K562 (cell line): ENCODE data around the gene CLEC10A. TPM values are rescaled to one million over a fixed set of nuclear protein-coding genes. Genes with fewer than 3 reads are reported as not detected.
A peak's percentile ranks its signal among the peaks of the same experiment; 100 is the strongest.

Experiments used
- ATAC-seq: fragments of 200-7000 bp; cut with Tn5 transposase; 3 replicates; pipeline ENCODE4 v1.9.1; 2020; ENCODE audit warnings: moderate library complexity
- BruUV-seq: library from RNA; stranded (reverse); fragments of 400-500 nt; replicated peaks from 2 replicates; lab custom pipeline; 2021; lab: Mats Ljungman, UMichigan
- CTCF ChIA-PET: fragments of 300-600 bp; formaldehyde crosslinking; extraction: SDS; loops from one replicate; lab custom pipeline; 2021; ENCODE audit warnings: low intra/inter-chr PET ratio; lab: Yijun Ruan, JAX
- POLR2A ChIA-PET: fragments of 300-600, 350-650 bp; sonication (Branson Sonifier 250); formaldehyde crosslinking; extraction: SDS; loops from one replicate; lab custom pipeline; 2021; ENCODE audit warnings: antibody characterized with exemption, inconsistent platforms; lab: Yijun Ruan, JAX
- DNase-seq, 4 experiments: peaks; one replicate each; pipeline versions ENCODE4 v3.0.0 to v3.0.0-alpha.2; 2011 to 2018; ENCODE audit warnings: low spot score in 3 of 4, mixed read lengths in 3 of 4; ENCODE audit errors: extremely low read depth in 1 of 4
- FAIRE-seq: peaks from 2 replicates; lab custom pipeline; 2011; peaks lifted over from hg19 to GRCh38; lab: Jason Lieb, UNC
- H2AFZ ChIP-seq: 2 replicates; pipeline ENCODE4 v1.6.0; 2011; ENCODE audit warnings: low read depth, low read length, control low read depth, inconsistent platforms
- H3K27ac ChIP-seq: fragments of 200-600 bp; 3 replicates; pipeline ENCODE4 v1.8.0; 2011; ENCODE audit warnings: low read depth, mild to moderate bottlenecking, control low read depth, inconsistent platforms, low read length, moderate library complexity, mixed read lengths; ENCODE audit errors: extremely low read depth
- H3K27me3 ChIP-seq, 2 experiments: fragments of 300-600 bp in 1 of 2; 2 replicates in 1 of 2; 3 replicates in 1 of 2; pipeline versions ENCODE4 v1.6.0 to v1.8.0; 2011; ENCODE audit warnings: inconsistent platforms in 2 of 2, low read length in 2 of 2, mild to moderate bottlenecking in 1 of 2, mixed read lengths in 1 of 2, moderate library complexity in 1 of 2; ENCODE audit not compliant: control insufficient read depth in 2 of 2, insufficient read depth in 2 of 2
- H3K36me3 ChIP-seq: fragments of 300-600 bp; 3 replicates; pipeline ENCODE4 v1.8.0; 2011; ENCODE audit warnings: mild to moderate bottlenecking, low read length, inconsistent platforms; ENCODE audit not compliant: control insufficient read depth, insufficient read depth
- H3K4me1 ChIP-seq, 2 experiments: fragments of 200-600 bp in 1 of 2; replicated peaks in 1 of 2; 2 replicates in 1 of 2; 3 replicates in 1 of 2; pipeline versions ENCODE4 v1.5.1 to v1.8.0; 2011; ENCODE audit warnings: inconsistent platforms in 2 of 2, low read length in 2 of 2, mild to moderate bottlenecking in 1 of 2, mixed read lengths in 1 of 2, moderate library complexity in 1 of 2; ENCODE audit not compliant: control insufficient read depth in 2 of 2, insufficient read depth in 2 of 2
- H3K4me2 ChIP-seq: 2 replicates; pipeline ENCODE4 v1.6.1; 2011; ENCODE audit warnings: low read length, control low read depth, inconsistent platforms, mixed read lengths; ENCODE audit not compliant: insufficient read depth
- H3K4me3 ChIP-seq: fragments of 200-600 bp; sonication (generic), shearing (Covaris generic); 2 replicates; pipeline ENCODE4 v1.5.1; 2016; ENCODE audit warnings: control low read depth, inconsistent platforms
- H3K79me2 ChIP-seq: fragments of 200-600 bp; 3 replicates; pipeline ENCODE4 v1.8.0; 2011; ENCODE audit warnings: low read length, inconsistent platforms; ENCODE audit not compliant: control insufficient read depth, insufficient read depth
- H3K9ac ChIP-seq, 2 experiments: 2 replicates each; pipeline versions ENCODE4 v1.6.0 to v1.6.1; 2011; ENCODE audit warnings: low read depth in 2 of 2, low read length in 2 of 2, control low read depth in 1 of 2, inconsistent platforms in 1 of 2, mild to moderate bottlenecking in 1 of 2, mixed read lengths in 1 of 2; ENCODE audit not compliant: insufficient read depth in 1 of 2
- H3K9me1 ChIP-seq: one replicate; pipeline ENCODE4 v1.6.0; 2011; ENCODE audit warnings: inconsistent platforms, mild to moderate bottlenecking, low read length, moderate library complexity; ENCODE audit not compliant: control insufficient read depth, insufficient read depth
- H3K9me3 ChIP-seq: replicated peaks from 2 replicates; pipeline ENCODE4 v1.5.1; 2011; ENCODE audit warnings: low read depth, low read length, inconsistent platforms; ENCODE audit not compliant: control insufficient read depth, insufficient read depth
- H4K20me1 ChIP-seq: replicated peaks from 2 replicates; pipeline ENCODE4 v1.6.1; 2011; ENCODE audit warnings: low read length, inconsistent platforms, mixed read lengths; ENCODE audit not compliant: control insufficient read depth, insufficient read depth
- KAT7 ChIP-seq: sonication (generic); formaldehyde crosslinking; IDR thresholded peaks from 2 replicates; pipeline ENCODE4 v1.8.0; 2022; ENCODE audit warnings: missing genetic modification reagents, mild to moderate bottlenecking, borderline replicate concordance
- ZNF121 ChIP-seq: sonication (generic); formaldehyde crosslinking; conservative IDR thresholded peaks from 2 replicates; pipeline ENCODE4 v1.8.0; 2022; ENCODE audit warnings: missing genetic modification reagents
- WGBS: fragments of 100-300 bp; shearing (Covaris generic); methylation state at CpG from one replicate; pipeline ENCODE4 v1.1.6; 2016; ENCODE audit warnings: low coverage, mixed read lengths; ENCODE audit not compliant: insufficient coverage; ENCODE audit errors: missing lambda C conversion rate; 5-methylcytosine and 5-hydroxymethylcytosine counted together
- in situ Hi-C: fragments of 300-500 bp; cut with MboI; formaldehyde crosslinking; loops from 4 replicates; pipeline ENCODE4 v1.15.0; 2018; ENCODE audit warnings: inconsistent platforms, mixed read lengths
- intact Hi-C: fragments of 100-400 bp; cut with micrococcal nuclease; formaldehyde crosslinking; loops from 2 replicates; pipeline ENCODE4 v1.14.2; 2022
- polyA plus RNA-seq, 8 experiments: library from polyadenylated mRNA; depleted of rRNA in 4 of 8; stranded (reverse) in 5 of 8; unstranded in 3 of 8; fragments of >200 nt; fragmentation: Nextera tagmentation in 2 of 8; fragmentation: Illumina TruSeq in 1 of 8; extraction: Ambion mirVana in 2 of 8; extraction: Trizol in 1 of 8; gene quantifications; 2 replicates each; pipeline versions ENCODE4 v1.2.1 to v1.2.3, GENCODE V29; 2011 to 2014; ENCODE audit warnings: inconsistent platforms in 1 of 8, missing spikeins in 1 of 8
- total RNA-seq, 7 experiments: library from RNA; depleted of rRNA in 6 of 7; stranded (reverse); fragments of >200 nt in 6 of 7; fragmentation: Illumina TruSeq in 2 of 7; extraction: Trizol in 2 of 7; gene quantifications; 2 replicates each; pipeline versions ENCODE4 v1.2.1 to v1.2.3, GENCODE V29; 2011 to 2021; ENCODE audit warnings: low replicate concordance in 1 of 7
- TF ChIP-seq, protein P1 (sequence below): sonication (generic); formaldehyde crosslinking; IDR thresholded peaks from 2 replicates; pipeline ENCODE4 v1.8.0; 2022; ENCODE audit warnings: missing genetic modification reagents, mild to moderate bottlenecking, moderate library complexity, borderline replicate concordance
- TF ChIP-seq, protein P2 (sequence below): conservative IDR thresholded peaks from 2 replicates; pipeline ENCODE4 v1.6.1; 2011; ENCODE audit warnings: low read depth, mild to moderate bottlenecking, low read length; ENCODE audit not compliant: control insufficient read depth

CLEC10A gene
- total and polyA plus RNA-seq, 9 of the 15 experiments (the other 6 are each of a cell fraction or from before 2014, with no cell fraction given): 0.04 to 0.11 (median 0.05) TPM; not detected in 6

DNA sequence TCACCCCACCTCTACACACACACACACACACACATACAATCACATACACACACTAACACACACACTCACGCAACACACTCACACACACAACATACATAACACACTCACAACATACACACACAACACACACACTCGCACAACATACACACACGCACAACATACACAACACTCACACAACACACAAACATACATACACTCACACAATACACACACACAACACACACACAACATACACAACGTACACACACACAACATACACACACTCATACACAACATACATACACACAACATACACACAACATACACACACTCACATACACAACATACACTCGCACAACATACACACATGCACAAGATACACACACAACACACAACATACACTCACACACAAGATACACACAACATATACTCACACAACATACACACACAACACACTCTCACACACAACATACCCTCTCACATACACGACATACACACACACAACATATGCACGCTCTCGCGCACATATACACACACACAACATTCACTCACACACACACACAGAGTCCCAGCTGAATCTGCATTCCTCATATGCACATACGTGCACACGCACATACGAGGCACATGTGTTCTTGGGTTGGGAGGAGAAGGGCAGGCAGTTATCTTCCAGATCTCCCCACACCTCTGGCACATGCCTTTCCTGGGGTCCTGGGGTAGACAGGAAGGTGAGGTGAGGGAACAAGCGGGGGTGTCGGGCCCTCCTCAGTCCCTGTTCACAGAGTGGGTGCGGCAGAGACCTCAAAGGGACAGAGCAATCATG lies 33.4 kb upstream of the CLEC10A start (continued):
- TF ChIP-seq, protein P1, sequence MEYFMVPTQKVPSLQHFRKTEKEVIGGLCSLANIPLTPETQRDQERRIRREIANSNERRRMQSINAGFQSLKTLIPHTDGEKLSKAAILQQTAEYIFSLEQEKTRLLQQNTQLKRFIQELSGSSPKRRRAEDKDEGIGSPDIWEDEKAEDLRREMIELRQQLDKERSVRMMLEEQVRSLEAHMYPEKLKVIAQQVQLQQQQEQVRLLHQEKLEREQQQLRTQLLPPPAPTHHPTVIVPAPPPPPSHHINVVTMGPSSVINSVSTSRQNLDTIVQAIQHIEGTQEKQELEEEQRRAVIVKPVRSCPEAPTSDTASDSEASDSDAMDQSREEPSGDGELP (CRISPR knock-in tag): no peak

DNA sequence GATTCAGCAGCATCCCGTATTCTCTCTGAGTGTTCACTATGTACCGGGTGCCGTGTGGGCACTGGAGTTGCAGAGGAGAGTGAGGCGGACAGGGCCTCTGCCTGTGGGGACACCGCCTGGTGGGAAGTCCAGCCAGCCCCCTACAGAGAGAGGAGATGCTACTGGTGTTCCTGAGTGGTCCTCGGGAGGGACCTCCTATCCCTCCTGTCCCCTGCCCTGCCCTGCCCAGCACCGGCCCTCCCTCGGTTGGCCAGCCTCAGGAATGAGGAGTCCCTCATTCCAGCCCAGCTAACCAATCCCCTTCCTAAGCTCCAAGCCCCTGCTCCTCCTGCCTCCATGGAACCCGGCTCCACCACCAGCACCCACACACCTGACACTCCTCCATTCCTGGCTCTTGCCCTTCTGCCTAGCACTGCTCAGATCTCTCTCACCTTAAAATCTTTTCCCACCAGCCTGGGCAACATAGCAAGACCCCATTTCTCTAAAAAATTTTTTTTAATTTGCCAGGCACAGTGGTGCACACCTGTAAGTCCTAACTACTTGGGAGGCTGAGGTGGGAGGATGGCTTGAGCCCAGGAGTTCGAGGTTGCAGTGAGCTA lies 32.6 kb upstream of the CLEC10A start:
- no peaks in the 10 kb centered on the region for H3K79me2 ChIP-seq
- no peak overlapping the region for H3K9ac ChIP-seq
- no peaks in the 10 kb centered on the region; a peak in 1 of 5 replicates for H3K4me1 ChIP-seq
- no peaks in the 10 kb centered on the region for H3K9me3 ChIP-seq
- DNase-seq: no peak
- no peaks in the 10 kb centered on the region for H3K36me3 ChIP-seq
- TF ChIP-seq, protein P2, sequence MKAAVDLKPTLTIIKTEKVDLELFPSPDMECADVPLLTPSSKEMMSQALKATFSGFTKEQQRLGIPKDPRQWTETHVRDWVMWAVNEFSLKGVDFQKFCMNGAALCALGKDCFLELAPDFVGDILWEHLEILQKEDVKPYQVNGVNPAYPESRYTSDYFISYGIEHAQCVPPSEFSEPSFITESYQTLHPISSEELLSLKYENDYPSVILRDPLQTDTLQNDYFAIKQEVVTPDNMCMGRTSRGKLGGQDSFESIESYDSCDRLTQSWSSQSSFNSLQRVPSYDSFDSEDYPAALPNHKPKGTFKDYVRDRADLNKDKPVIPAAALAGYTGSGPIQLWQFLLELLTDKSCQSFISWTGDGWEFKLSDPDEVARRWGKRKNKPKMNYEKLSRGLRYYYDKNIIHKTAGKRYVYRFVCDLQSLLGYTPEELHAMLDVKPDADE: no peak
- TF ChIP-seq KAT7 (CRISPR knock-in tag) (no peak), ZNF121 (CRISPR knock-in tag) (peak; percentile 98)
- no TSS peak for BruUV-seq
- no peak overlapping the region for H2AFZ ChIP-seq
- intact Hi-C loops: no loop called here
- CTCF ChIA-PET: no interaction called here
- no peak overlapping the region for H3K4me3 ChIP-seq
- H3K4me2 ChIP-seq: no peak overlapping the region
- 12% methylated on average over 8 of the region's 10 CpGs for WGBS
- ATAC-seq: no peak
- in situ Hi-C loops: no loop called here
- POLR2A ChIA-PET: interaction anchor here (0.5 kb wide), 1 partner anchor 1504 kb away, joined by 3 read pairs; no protein-coding TSS in a partner anchor
- peaks cover 5 to 40% of the 10 kb centered on the region in 2 experiments; a peak in 4 of 5 replicates for H3K27me3 ChIP-seq
- no peaks in the 10 kb centered on the region for H3K9me1 ChIP-seq
- FAIRE-seq: no peak
- no peak overlapping the region for H3K27ac ChIP-seq
- H4K20me1 ChIP-seq: no peaks in the 10 kb centered on the region
